Measurements from ENCODE around the gene CCDC3.
"Not testable (repeated sequence)": the region's sequence is repeated elsewhere in the genome, so short reads cannot be mapped to it uniquely, and the experiment has no call there.

CCDC3 gene

DNA sequence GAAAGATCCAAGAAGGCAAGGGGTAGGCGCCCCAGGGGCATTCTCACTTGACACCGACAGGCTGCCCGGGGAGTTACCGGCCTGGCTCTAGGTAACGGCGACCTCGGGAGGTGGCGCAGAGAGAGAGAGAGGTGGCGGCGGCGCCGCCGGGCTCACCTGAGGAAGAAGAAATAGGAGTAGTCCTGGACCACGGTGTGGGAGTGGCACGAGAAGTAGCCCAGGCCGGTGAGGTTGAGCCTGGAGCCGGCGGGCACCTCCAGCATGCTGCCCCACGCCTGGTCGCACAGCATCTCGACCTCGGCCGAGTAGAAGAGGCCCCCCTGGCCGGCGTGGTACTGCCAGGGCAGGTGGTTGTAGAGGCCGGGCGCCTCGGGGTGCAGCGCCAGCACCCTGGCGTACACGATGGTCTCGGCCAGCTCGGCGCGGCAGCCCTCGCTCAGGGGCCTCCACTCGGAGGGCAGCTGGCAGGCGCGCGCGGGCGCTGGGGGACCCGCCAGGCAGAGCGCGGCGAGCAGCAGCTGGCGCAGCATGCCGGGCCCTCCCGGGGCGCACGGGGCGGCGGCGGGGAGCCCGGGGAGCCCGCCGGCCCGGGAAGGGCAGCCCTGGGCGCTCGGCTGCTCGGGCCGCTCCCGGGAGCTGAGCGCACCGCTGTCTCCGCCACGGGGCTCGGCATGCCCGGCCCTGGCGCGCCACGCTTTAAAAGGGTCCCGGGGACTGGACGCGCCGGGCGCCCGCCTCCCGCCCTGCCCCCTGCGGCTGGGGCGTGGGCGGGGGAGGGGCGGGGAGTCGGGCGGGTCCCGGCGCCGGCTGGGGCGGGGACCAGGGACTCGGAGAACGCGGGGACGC is at the start of gene CCDC3:
Gene CCDC3 (minus strand): TSS at position 673 of the 846 bp plus-strand sequence. CDS start 143 bp downstream, at position 530.
- peak; percentile 66 for DNase-seq

DNA sequence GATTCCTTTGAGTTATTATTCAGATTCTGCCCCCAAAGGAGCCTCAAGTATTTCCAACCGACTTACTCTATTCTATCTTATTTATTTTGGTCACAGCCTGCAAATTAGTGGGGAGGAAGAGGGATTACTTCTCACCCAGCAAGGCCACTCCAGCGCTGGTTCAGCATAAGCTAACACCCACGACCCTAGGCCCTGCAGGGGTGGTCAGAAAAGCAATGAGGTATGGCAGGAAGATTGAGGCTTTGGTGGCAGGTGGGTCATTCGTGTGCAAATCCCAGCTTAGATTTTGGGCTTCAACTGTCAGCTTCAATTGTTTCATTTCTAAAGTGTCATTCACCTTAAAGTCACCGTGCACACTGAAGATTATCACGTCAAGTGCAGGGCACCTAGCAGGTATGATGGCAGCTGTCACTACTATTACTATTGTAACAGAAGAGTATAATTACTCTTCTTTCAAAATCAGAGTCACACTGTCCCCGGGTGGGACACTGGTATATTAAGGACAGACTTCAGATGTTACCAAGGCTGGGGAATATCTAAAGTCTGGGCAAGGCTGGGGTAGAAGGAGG is 49.7 kb upstream of the CCDC3 start:
- DNase-seq = no peak

GRCh38 chr10:13049774-13050420 is 48.4 kb upstream of the CCDC3 start:
- DNase-seq = no peak

GRCh38 chr10:13048762-13049161 is 47.2 kb upstream of the CCDC3 start:
- DNase-seq = no peak

- no peak for DNase-seq
Measured at GRCh38 chr10:13047529-13048206, 46.2 kb upstream of the CCDC3 start.

GRCh38 chr10:13046851-13047528 is 45.5 kb upstream of the CCDC3 start:
- no peak for DNase-seq

DNA sequence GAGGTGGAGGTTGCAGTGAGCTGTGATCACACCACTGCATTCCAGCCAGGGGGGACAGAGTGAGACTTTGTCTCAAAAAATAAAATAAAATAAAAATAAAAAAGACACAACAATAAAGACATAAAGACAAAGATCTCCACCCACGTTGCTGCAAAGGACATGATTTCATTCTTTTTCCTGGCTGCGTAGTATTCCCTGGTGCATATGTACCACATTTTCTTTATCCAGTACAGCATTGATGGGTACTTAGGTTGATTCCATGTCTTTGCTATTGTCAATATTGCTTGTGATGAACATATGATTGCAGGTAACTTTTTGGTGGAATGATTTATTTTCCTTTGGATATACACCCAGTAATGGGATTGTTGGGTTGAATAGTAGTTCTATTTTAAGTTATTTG is 42.0 kb upstream of the CCDC3 start:
- no peak for DNase-seq

- no peak for DNase-seq
Measured at GRCh38 chr10:13039761-13040160, 38.2 kb upstream of the CCDC3 start.

DNA sequence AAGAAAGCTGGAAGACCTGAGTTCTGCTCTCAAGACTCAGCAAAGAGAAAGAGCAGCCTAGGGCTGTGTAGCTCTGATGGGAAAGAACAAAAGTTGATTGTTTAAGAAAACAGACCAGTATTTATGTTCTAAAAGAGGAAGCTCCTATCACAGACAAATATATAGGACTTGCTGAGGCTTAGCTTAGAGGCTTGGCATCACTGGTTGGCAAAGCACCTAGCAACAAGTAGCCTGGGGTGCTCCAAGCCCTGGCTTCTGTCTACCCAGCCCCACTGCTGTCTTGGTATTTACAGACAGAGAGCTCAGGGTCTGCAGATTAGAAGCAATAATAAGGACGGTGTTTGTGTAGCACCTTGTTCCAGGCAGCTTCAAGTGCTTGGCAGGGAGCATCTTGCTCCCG is 36.9 kb upstream of the CCDC3 start:
- DNase-seq = no peak

DNA sequence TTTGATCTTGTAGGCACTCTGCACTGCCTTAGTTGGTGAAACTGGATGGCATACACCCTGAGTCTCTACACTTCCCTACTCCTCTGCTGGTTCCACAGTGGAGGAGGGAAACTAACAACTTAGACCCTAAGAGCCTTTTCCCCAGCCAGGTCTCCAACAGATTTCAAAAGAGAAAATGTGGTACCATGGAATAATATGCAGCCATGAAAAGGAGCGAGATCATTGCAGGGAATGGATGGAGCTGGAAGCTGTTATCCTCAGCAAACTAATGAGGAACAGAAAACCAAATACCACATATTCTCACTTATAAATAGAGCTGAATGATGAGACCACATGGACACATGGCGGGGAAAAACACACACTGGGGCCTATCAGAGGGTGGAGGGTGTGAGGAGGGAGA is 36.3 kb upstream of the CCDC3 start:
- no peak for DNase-seq

DNA sequence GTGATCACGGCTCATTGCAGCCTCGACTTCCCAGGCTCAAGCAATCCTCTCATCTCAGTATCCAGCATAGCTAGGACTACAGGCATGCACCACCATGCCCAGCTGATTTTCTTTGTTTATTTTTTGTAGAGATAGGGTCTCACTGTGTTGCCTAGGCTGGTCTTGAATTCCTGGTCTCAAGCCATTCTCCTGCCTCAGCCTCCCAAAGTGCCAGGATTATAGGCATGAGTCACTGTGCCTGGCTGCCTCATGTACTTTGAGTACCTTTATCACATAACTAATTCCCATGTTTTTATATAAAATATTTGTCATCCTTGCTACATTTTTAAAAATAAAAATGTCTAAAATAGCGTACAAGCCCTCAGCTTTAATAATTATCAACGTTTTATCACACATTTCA is 35.3 kb upstream of the CCDC3 start:
- no peak for DNase-seq

GRCh38 chr10:13035731-13036130 is 34.2 kb upstream of the CCDC3 start:
- not testable (repeated sequence) for DNase-seq

DNA sequence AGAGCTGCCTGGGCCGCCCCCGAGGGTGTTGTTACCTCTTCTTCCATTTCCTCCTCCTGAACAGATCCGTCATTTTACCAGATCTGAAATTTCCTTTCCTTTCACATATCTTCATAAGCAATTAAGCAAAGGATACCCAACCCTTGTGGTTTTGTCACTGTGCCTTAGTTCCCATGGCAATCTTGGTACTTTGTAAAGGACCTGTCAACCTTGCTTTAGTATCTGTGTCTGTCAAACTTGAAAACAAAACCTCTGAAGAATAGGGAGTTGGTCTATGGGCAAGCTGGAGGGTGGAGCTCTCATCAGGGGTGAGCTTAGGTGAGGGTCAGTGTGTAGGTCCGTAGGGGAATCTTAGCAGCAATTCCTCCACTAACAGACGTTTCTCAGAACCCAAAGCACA is 25.4 kb upstream of the CCDC3 start:
- DNase-seq = no peak

- no peak for DNase-seq
Measured at GRCh38 chr10:13023754-13024153, 22.2 kb upstream of the CCDC3 start.

DNA sequence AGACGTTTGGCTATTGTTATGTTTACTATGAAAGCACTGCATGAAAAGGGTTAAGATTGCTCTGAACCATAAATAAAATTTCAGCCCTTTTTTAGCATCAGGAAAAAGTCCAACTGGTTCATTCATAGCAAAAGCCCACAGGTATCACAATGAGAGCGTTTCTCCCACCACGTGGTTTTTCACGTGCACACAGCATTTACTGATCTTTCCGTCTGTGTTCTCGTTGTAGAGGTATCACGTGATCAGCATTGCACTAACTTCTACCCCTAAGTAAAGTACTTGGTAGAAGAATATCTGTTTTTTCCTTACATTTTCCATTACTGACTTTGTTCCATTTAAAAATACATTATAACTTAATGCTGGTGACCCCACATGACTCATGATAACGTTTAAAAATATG is 17.8 kb upstream of the CCDC3 start:
- no peak for DNase-seq

GRCh38 chr10:13018171-13018570 is 16.7 kb upstream of the CCDC3 start:
- DNase-seq = no peak

GRCh38 chr10:13016886-13017285 is 15.4 kb upstream of the CCDC3 start:
- DNase-seq = no peak

DNA sequence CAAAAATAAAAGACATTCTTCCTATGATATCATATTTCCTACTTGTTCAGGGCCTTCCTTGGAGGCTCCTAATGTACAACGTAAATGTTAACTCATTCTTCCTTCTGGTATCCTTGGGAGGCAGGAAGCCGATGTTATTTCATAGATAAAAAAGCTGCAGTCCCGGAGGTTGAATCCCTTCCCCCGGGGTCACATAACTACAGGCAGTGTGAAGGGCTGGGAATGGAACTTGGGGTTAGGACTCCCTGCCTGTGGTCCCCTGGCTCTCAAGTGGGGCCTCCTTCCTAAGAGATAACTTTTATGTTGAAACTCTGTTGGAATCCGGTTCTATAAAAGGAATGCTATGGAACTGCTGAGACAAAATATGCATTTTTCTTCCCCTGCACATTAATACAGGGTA is 14.9 kb upstream of the CCDC3 start:
- no peak for DNase-seq

- no peak for DNase-seq
Measured at GRCh38 chr10:13006037-13006436, 4.5 kb upstream of the CCDC3 start.

DNA sequence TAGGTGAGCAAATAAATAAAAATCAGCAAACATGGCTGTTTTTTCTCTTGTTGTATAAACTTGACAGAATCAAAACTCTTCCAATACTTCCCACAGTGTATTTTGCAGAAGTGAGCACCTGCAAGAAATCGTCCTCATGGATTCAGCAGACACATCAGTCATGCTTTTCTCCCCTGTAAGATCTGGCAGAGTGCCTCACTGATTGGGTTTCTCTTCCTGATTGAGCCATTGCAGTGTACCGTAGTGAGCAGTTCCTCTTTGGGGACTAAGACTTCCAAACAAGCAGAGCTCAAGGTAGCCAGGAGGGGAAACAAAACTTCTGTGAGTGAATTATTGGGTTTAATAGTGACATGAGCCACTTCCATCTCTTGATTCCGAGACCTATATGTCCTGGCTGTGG is 2.2 kb upstream of the CCDC3 start:
- DNase-seq = no peak

GRCh38 chr10:13003004-13003403 is 1.5 kb upstream of the CCDC3 start:
- DNase-seq = no peak

- DNase-seq = no peak
Measured at GRCh38 chr10:13001887-13002212, 337 bp upstream of the CCDC3 start.

GRCh38 chr10:13000431-13000830 is 1.1 kb downstream of the CCDC3 start:
- no peak for DNase-seq
